Epithelial cell of esophagus (primary cell): ENCODE data around the gene NMB.
A peak's percentile ranks its signal among the peaks of the same experiment; 100 is the strongest.

Experiments
- DNase-seq: peaks from one replicate; pipeline ENCODE4 v3.0.0; 2010; ENCODE audit warnings: low read depth
- H3K4me3 ChIP-seq: 2 replicates; pipeline ENCODE4 v1.5.1; 2011; ENCODE audit warnings: mild to moderate bottlenecking, low read length, control low read depth
- CTCF ChIP-seq: IDR thresholded peaks from 2 replicates; pipeline ENCODE4 v1.5.1; 2011; ENCODE audit warnings: low read depth, mild to moderate bottlenecking, low read length, control low read depth, inconsistent platforms; ENCODE audit not compliant: insufficient read depth; ENCODE audit errors: missing control alignments

NMB gene

GRCh38 chr15:84656972-84657371 is 1.0 kb downstream of the NMB start:
- TF ChIP-seq CTCF, result no peak
- H3K4me3 ChIP-seq, result no peak overlapping the region
- no peak for DNase-seq

GRCh38 chr15:84654689-84655453 is 3.1 kb downstream of the NMB start:
- peak; percentile 80 for DNase-seq
- TF ChIP-seq CTCF, result peak; percentile 75
- H3K4me3 ChIP-seq, result peak overlapping the region; percentile 91

- no peak for TF ChIP-seq CTCF
- H3K4me3 ChIP-seq, result peak within 1 kb of the TSS; percentile 91
- DNase-seq, result peak; percentile 94
Measured at GRCh38 chr15:84653910-84654688, 3.9 kb downstream of the NMB start, which contains the start of gene WDR73. TSS of gene WDR73 (minus strand) at chr15:84654283. CDS start at chr15:84654274, 9 bp downstream.

DNA sequence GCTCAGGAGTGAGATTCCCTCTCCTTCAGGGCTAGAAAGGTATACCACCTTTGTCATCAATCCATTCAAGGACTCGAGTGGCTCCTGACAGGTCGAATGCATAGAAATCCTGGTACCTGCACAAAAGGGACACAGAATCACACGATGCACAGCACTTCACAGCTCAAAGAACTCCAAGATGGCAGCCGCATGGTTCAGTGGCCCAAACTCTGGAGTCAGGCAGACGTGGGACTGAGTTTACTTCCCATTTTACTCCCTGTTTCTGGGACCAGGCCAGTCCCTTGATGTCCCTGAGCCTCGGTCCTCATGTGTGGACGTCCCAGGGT is 4.5 kb downstream of the NMB start:
- TF ChIP-seq CTCF, result no peak
- DNase-seq, result no peak
- H3K4me3 ChIP-seq, result peak overlapping the region; percentile 91

DNA sequence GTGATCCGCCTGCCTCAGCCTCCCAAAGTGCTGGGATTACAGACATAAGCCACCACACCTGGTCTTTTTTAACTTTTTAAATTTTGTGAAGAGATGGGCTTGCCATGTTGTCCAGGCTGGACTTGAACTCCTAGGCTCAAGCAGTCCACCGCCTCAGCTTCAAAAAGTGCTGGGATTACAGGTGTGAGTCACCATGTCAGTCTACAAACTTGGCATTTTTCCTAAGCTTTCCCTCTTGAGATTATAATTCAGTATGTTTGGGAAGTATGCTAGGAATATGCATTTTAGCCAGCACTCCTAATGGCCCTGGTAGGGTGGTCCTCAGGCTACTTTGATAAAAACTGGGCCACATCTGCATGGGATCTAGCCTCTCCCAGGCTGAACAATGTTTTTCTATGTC is 8.3 kb downstream of the NMB start:
- H3K4me3 ChIP-seq, result no peak overlapping the region
- DNase-seq, result no peak
- TF ChIP-seq CTCF, result no peak

DNA sequence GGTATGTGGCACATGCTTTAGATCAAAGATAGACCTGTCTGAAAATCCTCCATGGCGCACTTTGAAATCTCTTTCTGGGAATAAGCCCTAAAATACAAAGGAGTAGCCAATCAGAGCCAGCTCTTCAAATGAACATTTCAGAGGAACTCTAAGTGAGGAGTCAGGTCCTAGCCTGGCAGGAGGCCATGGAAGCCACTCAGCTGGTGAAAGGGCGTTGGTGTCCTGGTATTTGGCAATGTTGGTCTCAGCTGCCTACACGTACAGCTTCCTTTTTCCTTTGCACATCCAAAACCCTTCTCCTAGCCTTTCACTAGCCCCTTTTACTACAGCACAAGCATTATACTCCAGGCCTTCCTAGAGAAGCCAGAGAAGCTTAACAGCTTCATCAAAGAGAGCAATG is 9.5 kb downstream of the NMB start:
- no peak overlapping the region for H3K4me3 ChIP-seq
- no peak for TF ChIP-seq CTCF
- peak; percentile 33 for DNase-seq
